Measurements from ENCODE around the gene RBBP8NL.

Gene RBBP8NL

GRCh38 chr20:62461834-62462233, 34.5 kb upstream of the RBBP8NL start:
- no peak for DNase-seq

- no peak for DNase-seq
Measured at GRCh38 chr20:62461157-62461556, 33.8 kb upstream of the RBBP8NL start.

DNA sequence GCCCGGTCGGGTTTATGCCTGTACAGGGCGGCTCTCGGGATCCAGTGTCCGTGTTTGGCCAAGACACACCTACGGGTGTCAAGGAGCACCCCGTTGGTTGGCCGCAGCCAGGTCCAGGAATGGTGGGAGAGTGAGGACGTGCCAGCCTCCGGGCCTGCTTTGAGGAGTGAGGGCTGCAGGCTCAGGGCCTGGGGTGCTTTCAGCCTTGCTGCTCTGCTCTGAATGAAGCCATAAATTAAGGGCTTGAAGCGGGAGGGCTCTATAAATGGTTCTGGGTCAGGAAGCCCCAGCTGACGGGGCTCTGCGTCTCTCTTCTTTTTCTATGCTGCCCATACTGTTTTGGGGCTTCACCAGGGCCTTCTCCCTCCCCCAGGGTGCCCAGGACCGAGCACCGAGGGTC, 33.3 kb upstream of the RBBP8NL start:
- no peak for DNase-seq

DNA sequence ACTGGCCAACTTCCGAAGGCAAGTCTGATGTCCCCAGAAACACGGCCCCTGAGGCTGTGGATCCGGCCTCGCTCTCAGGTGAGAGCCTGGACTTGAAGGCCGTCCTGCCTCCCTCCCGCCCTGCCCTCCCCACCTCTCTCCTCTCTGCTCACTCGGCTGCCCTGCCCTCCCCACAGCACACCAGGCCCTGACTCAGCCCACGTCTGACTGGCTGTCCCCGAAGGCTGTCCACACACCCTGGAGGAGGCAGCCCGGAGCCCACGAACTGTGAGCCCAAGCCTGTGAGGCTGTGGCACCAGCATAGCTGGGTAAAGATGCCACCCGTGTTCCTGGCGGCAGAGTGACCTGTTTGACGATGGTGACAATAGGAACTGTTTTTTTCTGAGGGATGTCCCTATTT, 32.1 kb upstream of the RBBP8NL start:
- no peak for DNase-seq

- no peak for DNase-seq
Measured at GRCh38 chr20:62458275-62459251, 31.2 kb upstream of the RBBP8NL start.

DNA sequence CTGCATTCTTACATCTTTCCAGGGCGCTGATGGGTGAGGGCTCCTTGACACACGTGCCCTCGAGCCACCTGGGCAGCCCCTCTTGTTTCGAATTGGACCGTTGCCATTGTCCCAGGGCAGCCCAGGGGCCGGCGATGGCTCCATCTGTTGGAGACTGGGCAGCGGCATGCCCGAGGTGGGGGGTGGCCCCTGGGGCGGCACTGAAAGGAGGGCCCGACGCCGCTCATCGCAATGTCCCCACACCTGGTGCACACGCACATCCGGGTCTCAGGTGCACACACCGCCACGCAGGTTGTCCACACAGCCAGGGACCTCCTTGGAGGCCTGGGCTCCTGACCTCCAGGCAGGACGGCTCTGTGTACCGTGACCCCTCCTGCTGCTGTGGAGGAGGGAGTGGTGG, 30.5 kb upstream of the RBBP8NL start:
- no peak for DNase-seq

DNA sequence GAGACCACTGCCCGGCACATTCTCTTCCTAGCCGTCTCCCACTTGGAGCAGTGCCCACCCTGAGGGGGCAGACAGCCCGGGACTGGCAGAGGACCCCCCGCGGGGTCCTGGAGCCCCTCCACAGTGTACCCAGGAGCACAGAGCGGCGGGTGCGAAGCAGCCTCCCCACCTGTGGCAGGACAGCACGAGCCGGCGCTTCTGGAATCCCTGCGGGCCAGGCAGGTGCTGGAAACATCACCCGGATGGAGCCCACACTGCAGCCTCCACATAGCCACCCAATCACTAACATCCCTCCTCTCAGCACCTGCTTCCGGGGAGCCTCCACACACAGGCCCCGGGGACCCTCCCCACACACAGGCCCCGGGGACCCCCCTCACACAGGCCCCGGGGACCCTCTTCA, 29.8 kb upstream of the RBBP8NL start:
- no peak for DNase-seq

DNA sequence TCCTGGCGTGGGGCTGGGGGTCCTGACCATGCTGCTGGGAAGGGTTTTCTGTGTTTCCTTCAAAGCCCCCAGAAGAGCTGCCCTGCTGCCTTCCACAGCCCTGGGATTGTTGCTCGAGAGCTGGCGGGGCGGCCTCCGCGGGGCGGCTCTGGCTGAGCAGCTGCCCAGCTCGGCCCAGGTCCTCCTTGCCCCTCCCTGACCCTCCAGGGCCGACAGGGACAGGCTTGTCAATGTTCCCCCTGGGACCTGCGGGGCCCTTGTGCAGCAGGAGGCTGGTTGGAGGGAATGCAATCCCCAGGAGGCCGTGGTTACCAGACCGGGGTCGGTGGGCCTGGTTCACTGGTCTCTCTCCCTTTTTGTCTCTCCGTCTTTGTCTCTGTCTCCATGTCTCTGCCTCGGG, 28.6 kb upstream of the RBBP8NL start:
- no peak for DNase-seq

- no peak for DNase-seq
Measured at GRCh38 chr20:62454904-62455636, 27.7 kb upstream of the RBBP8NL start.

DNA sequence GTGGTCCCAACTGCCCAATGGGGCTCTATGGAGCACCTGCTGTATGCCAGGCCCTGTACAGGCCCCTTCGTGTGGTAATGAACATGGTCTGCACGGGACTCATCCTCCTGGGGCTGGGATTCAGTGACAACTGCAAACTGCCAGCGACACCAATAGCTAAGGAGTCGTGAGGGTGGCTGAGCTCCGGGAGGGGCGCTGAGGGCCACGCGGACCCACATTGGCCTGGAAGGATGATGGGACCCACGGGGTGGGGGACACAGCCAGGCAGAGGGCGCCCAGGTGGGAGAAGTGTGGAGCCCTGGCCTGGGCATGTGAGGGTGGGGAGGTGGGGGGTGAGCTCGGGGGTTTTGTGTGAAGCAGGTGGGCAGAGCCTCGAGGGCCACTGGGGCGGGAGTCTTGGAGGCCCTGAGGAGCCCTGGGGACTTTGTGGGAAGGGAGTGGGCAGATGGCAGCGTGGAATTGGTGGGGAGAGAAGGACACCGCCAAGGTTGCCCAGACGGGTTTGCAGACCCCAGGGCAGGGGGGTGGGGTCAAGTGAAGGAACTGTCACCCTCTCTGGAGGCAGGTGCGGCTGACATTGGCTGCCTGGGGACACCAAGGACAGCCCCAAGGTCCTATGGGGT, 26.0 kb upstream of the RBBP8NL start:
- DNase-seq, result no peak

- DNase-seq, result no peak
Measured at GRCh38 chr20:62452475-62453095, 25.2 kb upstream of the RBBP8NL start.

DNA sequence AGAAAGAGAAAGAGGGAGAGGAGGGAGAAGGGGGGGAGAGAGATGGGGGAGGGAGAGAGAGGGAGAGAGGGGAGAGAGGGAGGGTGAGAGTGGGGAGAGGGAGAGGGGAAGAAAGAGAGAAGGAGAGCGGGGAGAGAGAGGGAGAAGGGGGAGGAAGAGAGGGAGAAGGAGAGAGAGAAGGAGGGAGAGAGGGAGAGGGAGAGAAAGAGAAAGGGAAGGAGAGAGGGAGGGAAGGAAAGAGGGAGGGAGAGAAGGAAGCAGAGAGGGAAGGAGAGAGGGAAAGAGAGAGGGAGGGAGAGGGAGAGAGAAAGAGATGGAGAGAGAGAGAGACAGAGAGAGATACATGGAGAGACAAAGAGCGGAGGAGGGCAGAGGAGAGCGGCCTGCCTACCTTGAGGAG, 24.6 kb upstream of the RBBP8NL start:
- DNase-seq, result no peak

GRCh38 chr20:62451156-62451767, 23.9 kb upstream of the RBBP8NL start:
- DNase-seq, result no peak

- DNase-seq, result no peak
Measured at GRCh38 chr20:62449951-62450691, 22.8 kb upstream of the RBBP8NL start.

GRCh38 chr20:62448788-62449187, 21.4 kb upstream of the RBBP8NL start:
- no peak for DNase-seq

DNA sequence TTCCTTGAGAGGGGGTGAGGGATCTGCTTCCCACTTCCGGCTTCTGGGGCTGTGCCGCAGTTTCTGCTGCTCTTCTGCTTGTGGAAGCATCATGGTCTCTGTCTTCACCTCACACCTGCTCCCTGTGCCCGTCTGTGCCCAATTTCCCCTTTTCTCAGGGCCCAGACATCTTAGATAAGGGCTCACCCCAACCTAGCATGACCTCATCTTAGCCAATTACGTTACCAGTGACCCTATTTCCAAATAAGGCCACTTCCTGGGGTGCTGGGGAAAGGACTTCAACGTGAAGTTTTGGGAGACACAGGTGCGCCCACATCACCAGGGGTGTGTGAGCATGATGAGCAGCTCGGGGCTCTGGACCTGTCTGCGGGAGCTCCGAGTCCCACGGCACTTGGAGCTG, 20.7 kb upstream of the RBBP8NL start:
- DNase-seq, result no peak

DNA sequence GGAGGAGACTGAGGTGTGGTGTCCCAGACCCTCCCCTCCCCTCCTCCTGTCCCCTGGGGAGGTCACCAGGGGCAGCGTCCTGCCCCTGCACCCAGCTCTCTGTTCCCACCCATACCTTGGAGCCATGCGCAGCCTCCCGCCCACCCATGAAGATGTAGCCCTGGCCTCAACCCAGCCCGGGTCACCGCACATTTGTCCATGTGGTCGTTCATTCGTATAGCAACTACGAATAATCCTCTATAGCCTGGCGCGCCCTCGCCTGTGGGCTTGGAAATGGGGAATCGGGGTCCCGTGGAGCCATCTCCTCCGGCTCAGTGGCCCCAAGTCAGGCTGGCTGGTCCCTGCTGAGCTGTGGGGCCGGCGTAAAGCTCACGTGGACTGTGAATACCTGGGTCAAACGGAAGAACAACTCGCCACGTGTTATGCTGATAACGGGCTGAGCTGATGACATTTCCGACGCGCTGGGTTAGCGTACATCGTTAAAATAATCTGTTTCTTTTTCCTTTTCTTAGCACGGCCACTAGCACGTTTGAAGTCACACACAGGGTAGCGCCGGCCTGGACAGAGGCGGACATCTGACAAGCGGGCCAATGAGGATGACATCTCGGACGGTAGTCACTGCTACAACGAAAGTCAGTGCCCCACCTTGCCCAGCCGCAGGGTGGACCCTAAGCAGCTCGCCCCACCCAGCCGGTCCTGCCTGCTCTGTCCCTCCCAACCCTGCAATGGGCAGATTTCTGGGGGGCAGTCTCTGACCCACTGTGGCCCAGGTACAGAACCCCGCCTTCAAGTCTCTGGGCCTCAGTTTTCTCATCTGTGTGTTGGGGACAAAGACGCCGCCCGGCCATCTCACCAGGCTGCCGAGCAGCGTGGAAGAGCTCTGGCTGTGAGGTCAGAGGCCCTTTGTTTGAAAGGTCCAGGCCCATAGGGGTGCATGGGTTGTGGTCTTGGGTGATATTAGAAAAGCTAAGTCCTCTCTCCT, 19.8 kb upstream of the RBBP8NL start:
- DNase-seq, result no peak

- no peak for DNase-seq
Measured at GRCh38 chr20:62446481-62446880, 19.1 kb upstream of the RBBP8NL start.

- DNase-seq, result no peak
Measured at GRCh38 chr20:62445553-62446340, 18.4 kb upstream of the RBBP8NL start.

- no peak for DNase-seq
Measured at GRCh38 chr20:62444286-62444685, 16.9 kb upstream of the RBBP8NL start.

All from inflammatory macrophage treated with lipopolysaccharide for 1 hour (primary cell).